HEK293 (cell line): Measurements from ENCODE around the gene NPAS2.

Experiments
- BCL11A ChIP-seq: fragments of 450-650 bp; formaldehyde crosslinking; IDR thresholded peaks from 2 replicates; pipeline ENCODE4 v1.5.1; 2016; ENCODE audit warnings: low read depth, missing biosample characterization, missing genetic modification characterization
- EGR2 ChIP-seq: fragments of 450-650 bp; formaldehyde crosslinking; IDR thresholded peaks from 2 replicates; pipeline ENCODE4 v1.5.1; 2016; ENCODE audit warnings: low read depth, missing biosample characterization, missing genetic modification characterization
- ELK4 ChIP-seq: IDR thresholded peaks from 2 replicates; pipeline ENCODE4 v1.6.1; 2011; ENCODE audit warnings: mild to moderate bottlenecking, low read depth, low read length, borderline replicate concordance
- GFI1B ChIP-seq: fragments of 450-650 bp; formaldehyde crosslinking; IDR thresholded peaks from 2 replicates; pipeline ENCODE4 v1.5.1; 2016; ENCODE audit warnings: missing biosample characterization, missing genetic modification characterization
- GLIS2 ChIP-seq: fragments of 450-650 bp; formaldehyde crosslinking; IDR thresholded peaks from 2 replicates; pipeline ENCODE4 v1.5.1; 2016; ENCODE audit warnings: missing biosample characterization, missing genetic modification characterization
- HOXD13 ChIP-seq: sonication (generic); formaldehyde crosslinking; IDR thresholded peaks from 2 replicates; pipeline ENCODE4 v1.8.0; 2022; ENCODE audit warnings: missing genetic modification reagents, borderline replicate concordance
- SCRT2 ChIP-seq: fragments of 450-650 bp; formaldehyde crosslinking; IDR thresholded peaks from 2 replicates; pipeline ENCODE4 v1.5.1; 2016; ENCODE audit warnings: missing biosample characterization, missing genetic modification characterization
- TRIM28 ChIP-seq: IDR thresholded peaks from 2 replicates; pipeline ENCODE4 v1.6.1; 2011; ENCODE audit warnings: low read length, control low read depth, borderline replicate concordance
- WT1 ChIP-seq: fragments of 450-650 bp; formaldehyde crosslinking; IDR thresholded peaks from 2 replicates; pipeline ENCODE4 v1.5.1; 2016; ENCODE audit warnings: missing biosample characterization, missing genetic modification characterization
- YY1 ChIP-seq: fragments of 450-650 bp; formaldehyde crosslinking; IDR thresholded peaks from 2 replicates; pipeline ENCODE4 v1.5.1; 2018; ENCODE audit warnings: missing biosample characterization, missing genetic modification characterization
- ZBTB20 ChIP-seq: fragments of 450-650 bp; formaldehyde crosslinking; IDR thresholded peaks from 2 replicates; pipeline ENCODE4 v1.5.1; 2016; ENCODE audit warnings: missing biosample characterization, missing genetic modification characterization
- ZBTB26 ChIP-seq: fragments of 450-650 bp; formaldehyde crosslinking; optimal IDR thresholded peaks from 2 replicates; pipeline ENCODE3; 2016; ENCODE audit warnings: missing biosample characterization, mild to moderate bottlenecking, missing genetic modification characterization
- ZFHX2 ChIP-seq: fragments of 450-650 bp; formaldehyde crosslinking; conservative IDR thresholded peaks from 2 replicates; pipeline ENCODE4 v1.5.1; 2016; ENCODE audit warnings: missing biosample characterization, missing genetic modification characterization
- ZFP69B ChIP-seq: fragments of 450-650 bp; formaldehyde crosslinking; IDR thresholded peaks from 2 replicates; pipeline ENCODE4 v1.5.1; 2016; ENCODE audit warnings: missing biosample characterization, missing genetic modification characterization
- ZNF157 ChIP-seq: fragments of 450-650 bp; formaldehyde crosslinking; IDR thresholded peaks from 2 replicates; pipeline ENCODE4 v1.5.1; 2016; ENCODE audit warnings: missing biosample characterization, missing genetic modification characterization
- ZNF16 ChIP-seq: fragments of 450-650 bp; formaldehyde crosslinking; IDR thresholded peaks from 2 replicates; pipeline ENCODE4 v1.5.1; 2016; ENCODE audit warnings: low read depth, missing biosample characterization, missing genetic modification characterization
- ZNF18 ChIP-seq: fragments of 450-650 bp; formaldehyde crosslinking; IDR thresholded peaks from 2 replicates; pipeline ENCODE4 v1.5.1; 2016; ENCODE audit warnings: missing biosample characterization, missing genetic modification characterization
- ZNF202 ChIP-seq: fragments of 450-650 bp; formaldehyde crosslinking; IDR thresholded peaks from 2 replicates; pipeline ENCODE4 v1.5.1; 2016; ENCODE audit warnings: missing biosample characterization, missing genetic modification characterization, borderline replicate concordance
- ZNF280D ChIP-seq: fragments of 450-650 bp; formaldehyde crosslinking; IDR thresholded peaks from 2 replicates; pipeline ENCODE4 v1.5.1; 2016; ENCODE audit warnings: missing biosample characterization, missing genetic modification characterization
- ZNF292 ChIP-seq: fragments of 450-650 bp; formaldehyde crosslinking; IDR thresholded peaks from 2 replicates; pipeline ENCODE4 v1.5.1; 2016; ENCODE audit warnings: low read depth, missing biosample characterization, missing genetic modification characterization, borderline replicate concordance
- ZNF302 ChIP-seq: fragments of 450-650 bp; formaldehyde crosslinking; IDR thresholded peaks from 2 replicates; pipeline ENCODE4 v1.5.1; 2016; ENCODE audit warnings: missing biosample characterization, missing genetic modification characterization, low read depth
- ZNF341 ChIP-seq: fragments of 450-650 bp; formaldehyde crosslinking; IDR thresholded peaks from 2 replicates; pipeline ENCODE4; 2016; ENCODE audit warnings: low read depth, missing biosample characterization, missing genetic modification characterization
- ZNF394 ChIP-seq: fragments of 450-650 bp; formaldehyde crosslinking; IDR thresholded peaks from 2 replicates; pipeline ENCODE4 v1.5.1; 2016; ENCODE audit warnings: missing biosample characterization, missing genetic modification characterization, mild to moderate bottlenecking, moderate library complexity, borderline replicate concordance
- ZNF510 ChIP-seq: fragments of 450-650 bp; formaldehyde crosslinking; IDR thresholded peaks from 2 replicates; pipeline ENCODE4 v1.5.1; 2018; ENCODE audit warnings: mild to moderate bottlenecking, missing genetic modification characterization, missing biosample characterization; ENCODE audit not compliant: insufficient replicate concordance
- ZNF549 ChIP-seq: fragments of 450-650 bp; IDR thresholded peaks from 2 replicates; pipeline ENCODE4 v1.5.1; 2018; ENCODE audit warnings: missing biosample characterization, missing genetic modification characterization, mild to moderate bottlenecking, inconsistent platforms, moderate library complexity
- ZNF555 ChIP-seq: fragments of 450-650 bp; formaldehyde crosslinking; conservative IDR thresholded peaks from 2 replicates; pipeline ENCODE4 v1.5.1; 2017; ENCODE audit warnings: missing biosample characterization, mild to moderate bottlenecking, missing genetic modification characterization, inconsistent platforms
- ZNF610 ChIP-seq: fragments of 450-650 bp; formaldehyde crosslinking; IDR thresholded peaks from 2 replicates; pipeline ENCODE4 v1.5.1; 2016; ENCODE audit warnings: missing biosample characterization, missing genetic modification characterization, borderline replicate concordance
- ZNF629 ChIP-seq: fragments of 450-650 bp; formaldehyde crosslinking; IDR thresholded peaks from 2 replicates; pipeline ENCODE4 v1.5.1; 2017; ENCODE audit warnings: missing biosample characterization, missing genetic modification characterization
- ZNF639 ChIP-seq: fragments of 450-650 bp; formaldehyde crosslinking; IDR thresholded peaks from 2 replicates; pipeline ENCODE4 v1.5.1; 2016; ENCODE audit warnings: missing biosample characterization, missing genetic modification characterization
- ZNF664 ChIP-seq: fragments of 450-650 bp; formaldehyde crosslinking; IDR thresholded peaks from 2 replicates; pipeline ENCODE4 v1.5.1; 2016; ENCODE audit warnings: missing biosample characterization, missing genetic modification characterization
- ZNF76 ChIP-seq: fragments of 450-650 bp; formaldehyde crosslinking; IDR thresholded peaks from 2 replicates; pipeline ENCODE4; 2016; ENCODE audit warnings: low read depth, missing biosample characterization, missing genetic modification characterization, borderline replicate concordance
- ZNF830 ChIP-seq: fragments of 450-650 bp; IDR thresholded peaks from 2 replicates; pipeline ENCODE4 v1.5.0; 2018; ENCODE audit warnings: missing biosample characterization, missing genetic modification characterization, low read depth, mild to moderate bottlenecking, moderate library complexity
- ZSCAN23 ChIP-seq: fragments of 450-650 bp; formaldehyde crosslinking; IDR thresholded peaks from 2 replicates; pipeline ENCODE4 v1.5.1; 2016; ENCODE audit warnings: missing biosample characterization, missing genetic modification characterization

The NPAS2 gene

GRCh38 chr2:100791294-100791935 lies 28.5 kb upstream of the NPAS2 start (continued):
- no peak for TF ChIP-seq ZNF280D
- no peak for TF ChIP-seq ZFP69B (tag by site-specific recombination)
- peak; percentile 66 for TF ChIP-seq ZFHX2
- TF ChIP-seq ZSCAN23 (tag by site-specific recombination): no peak
- TF ChIP-seq ZNF302 (tag by site-specific recombination): no peak
- TF ChIP-seq WT1 (tag by site-specific recombination): no peak
- TF ChIP-seq ZNF549 (tag by site-specific recombination): no peak
- no peak for TF ChIP-seq ELK4
- TF ChIP-seq ZBTB26 (tag by site-specific recombination): no peak
- peak; percentile 44; the same call in 1 of the 2 replicates for TF ChIP-seq ZNF629 (tag by site-specific recombination)
- TF ChIP-seq TRIM28: 0 out of 2 replicates have a peak, but pooled peaks have one; percentile 13
- TF ChIP-seq ZNF18: no peak
- TF ChIP-seq ZNF76 (tag by site-specific recombination): no peak
- TF ChIP-seq YY1 (tag by site-specific recombination): no peak
- TF ChIP-seq HOXD13: no peak
- TF ChIP-seq ZNF830 (tag by site-specific recombination): no peak
- no peak for TF ChIP-seq ZNF639 (tag by site-specific recombination)
- no peak for TF ChIP-seq ZNF202
- peak; percentile 73 for TF ChIP-seq EGR2 (tag by site-specific recombination)
- TF ChIP-seq SCRT2 (tag by site-specific recombination): 0 out of 2 replicates have a peak, but pooled peaks have one; percentile 25
- TF ChIP-seq ZNF555 (tag by site-specific recombination): no peak
- no peak for TF ChIP-seq ZBTB20 (tag by site-specific recombination)
- no peak for TF ChIP-seq ZNF664 (tag by site-specific recombination)
- TF ChIP-seq ZNF394 (tag by site-specific recombination): no peak
- no peak for TF ChIP-seq ZNF510
- TF ChIP-seq ZNF341 (tag by site-specific recombination): no peak
- no peak for TF ChIP-seq BCL11A (tag by site-specific recombination)
- TF ChIP-seq ZNF16 (tag by site-specific recombination): no peak
- no peak for TF ChIP-seq ZNF157 (tag by site-specific recombination)
- TF ChIP-seq ZNF610 (tag by site-specific recombination): no peak
- no peak for TF ChIP-seq GFI1B (tag by site-specific recombination)
- TF ChIP-seq ZNF292: no peak
- TF ChIP-seq GLIS2 (tag by site-specific recombination): no peak
